Astrocyte of the cerebellum (primary cell): ENCODE data around the gene ATP5F1D.

Experiments used
- DNase-seq: peaks from one replicate; pipeline ENCODE4 v3.0.0-alpha.2; 2011; ENCODE audit warnings: low read depth
- H3K4me3 ChIP-seq: 2 replicates; pipeline ENCODE4 v1.5.1; 2011; ENCODE audit warnings: mild to moderate bottlenecking, low read depth, low read length, moderate library complexity
- in situ Hi-C: cut with HindIII; loops from 2 replicates; pipeline ENCODE4 v1.10.0; 2017; ENCODE audit warnings: low sequenced_read_pairs
- TF ChIP-seq, protein P1 (sequence below): IDR thresholded peaks from 2 replicates; pipeline ENCODE4 v1.5.1; 2012; ENCODE audit warnings: low read length, low read depth, moderate library complexity, mild to moderate bottlenecking; ENCODE audit errors: missing control alignments

ATP5F1D gene

GRCh38 chr19:1282588-1283206 lies 41.1 kb downstream of the ATP5F1D start:
- TF ChIP-seq, protein P1, sequence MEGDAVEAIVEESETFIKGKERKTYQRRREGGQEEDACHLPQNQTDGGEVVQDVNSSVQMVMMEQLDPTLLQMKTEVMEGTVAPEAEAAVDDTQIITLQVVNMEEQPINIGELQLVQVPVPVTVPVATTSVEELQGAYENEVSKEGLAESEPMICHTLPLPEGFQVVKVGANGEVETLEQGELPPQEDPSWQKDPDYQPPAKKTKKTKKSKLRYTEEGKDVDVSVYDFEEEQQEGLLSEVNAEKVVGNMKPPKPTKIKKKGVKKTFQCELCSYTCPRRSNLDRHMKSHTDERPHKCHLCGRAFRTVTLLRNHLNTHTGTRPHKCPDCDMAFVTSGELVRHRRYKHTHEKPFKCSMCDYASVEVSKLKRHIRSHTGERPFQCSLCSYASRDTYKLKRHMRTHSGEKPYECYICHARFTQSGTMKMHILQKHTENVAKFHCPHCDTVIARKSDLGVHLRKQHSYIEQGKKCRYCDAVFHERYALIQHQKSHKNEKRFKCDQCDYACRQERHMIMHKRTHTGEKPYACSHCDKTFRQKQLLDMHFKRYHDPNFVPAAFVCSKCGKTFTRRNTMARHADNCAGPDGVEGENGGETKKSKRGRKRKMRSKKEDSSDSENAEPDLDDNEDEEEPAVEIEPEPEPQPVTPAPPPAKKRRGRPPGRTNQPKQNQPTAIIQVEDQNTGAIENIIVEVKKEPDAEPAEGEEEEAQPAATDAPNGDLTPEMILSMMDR: no peak
- H3K4me3 ChIP-seq: no peak overlapping the region
- no peak for DNase-seq
- in situ Hi-C loops: loop anchor here (5.0 kb wide), 2 partner anchors 40 to 130 kb away; no protein-coding TSS in a partner anchor

GRCh38 chr19:1283207-1283916 lies 41.8 kb downstream of the ATP5F1D start:
- DNase-seq: no peak
- H3K4me3 ChIP-seq: no peak overlapping the region
- in situ Hi-C loops: loop anchor here (5.0 kb wide), 2 partner anchors 39 to 129 kb away; no protein-coding TSS in a partner anchor
- TF ChIP-seq, protein P1: no peak

GRCh38 chr19:1283917-1284292 lies 42.4 kb downstream of the ATP5F1D start:
- in situ Hi-C loops: loop anchor here (5.0 kb wide), 2 partner anchors 38 to 128 kb away; no protein-coding TSS in a partner anchor
- DNase-seq: no peak
- TF ChIP-seq, protein P1: no peak
- no peak overlapping the region for H3K4me3 ChIP-seq

DNA sequence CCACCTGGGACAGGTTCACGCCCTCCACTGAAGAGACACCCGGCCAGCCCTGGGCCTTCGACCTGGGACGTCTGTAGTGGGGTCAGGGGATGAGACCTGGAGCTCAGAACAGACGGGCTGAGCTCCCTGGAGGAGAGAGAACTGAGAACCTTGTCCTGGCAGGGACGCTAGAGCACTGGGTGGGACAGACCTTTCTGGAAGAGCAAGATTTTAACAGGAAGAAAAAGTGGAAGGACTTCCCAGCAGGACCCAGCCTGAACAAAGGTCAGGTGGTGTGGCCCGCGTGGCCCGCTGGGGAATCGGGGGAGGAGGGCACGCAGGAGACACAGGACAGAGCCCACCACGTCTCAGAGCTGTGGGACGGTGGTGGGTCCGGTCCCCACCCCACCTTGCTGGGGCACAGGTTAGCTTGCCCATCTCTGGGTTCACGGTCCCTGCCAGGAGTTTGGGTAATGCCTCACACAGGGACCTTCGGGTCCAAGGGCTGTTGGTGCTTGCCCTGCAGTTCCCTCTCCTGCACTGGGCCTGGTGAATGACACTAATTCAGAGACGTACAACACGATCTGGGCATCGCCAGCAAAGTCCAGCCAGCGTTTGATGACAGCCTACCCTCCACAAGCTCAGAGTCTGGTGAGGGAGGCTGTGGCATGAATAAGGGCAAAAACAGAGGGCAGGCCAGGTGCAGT lies 42.9 kb downstream of the ATP5F1D start:
- no peak overlapping the region for H3K4me3 ChIP-seq
- TF ChIP-seq, protein P1: no peak
- in situ Hi-C loops: loop anchor here (5.0 kb wide), 2 partner anchors 38 to 128 kb away; no protein-coding TSS in a partner anchor
- DNase-seq: no peak

- TF ChIP-seq, protein P1: no peak
- in situ Hi-C loops: loop anchor here (5.0 kb wide), 2 partner anchors 37 to 127 kb away; no protein-coding TSS in a partner anchor
- no peak for DNase-seq
- no peak overlapping the region for H3K4me3 ChIP-seq
Observed at GRCh38 chr19:1284979-1285736, 43.6 kb downstream of the ATP5F1D start.
